Upper lobe of left lung (tissue), 6 donors: ENCODE measurements around the gene DENND4B. TPM values are rescaled to one million over a fixed set of nuclear protein-coding genes. Genes with fewer than 3 reads are reported as not detected.

Experiments used
- ATAC-seq, 2 donors: fragments of 200-7000 bp; cut with Tn5 transposase; one replicate each; pipeline ENCODE4 v1.9.1; 2022; ENCODE audit warnings: mild to moderate bottlenecking in 2 of 2, moderate library complexity in 2 of 2; ENCODE audit not compliant: low FRiP score in 2 of 2
- DNase-seq, 2 donors: peaks; one replicate each; pipeline ENCODE4 v3.0.0-alpha.2; 2019 to 2020
- H3K27ac ChIP-seq, 4 donors: fragments of 200-600 bp; sonication (generic); one replicate each; pipeline ENCODE4 v1.5.1; 2016 to 2019
- H3K27me3 ChIP-seq, 4 donors: fragments of 200-600 bp; sonication (generic); one replicate each; pipeline ENCODE4 v1.5.1; 2017 to 2019
- H3K36me3 ChIP-seq, 4 donors: fragments of 200-600 bp; sonication (generic); one replicate each; pipeline ENCODE4 v1.5.1; 2016 to 2019
- H3K4me1 ChIP-seq, 4 donors: fragments of 200-600 bp; sonication (generic); one replicate each; pipeline ENCODE4 v1.5.1; 2018 to 2019
- H3K4me3 ChIP-seq, 4 donors: fragments of 200-600 bp; sonication (generic); one replicate each; pipeline ENCODE4 v1.5.1; 2017 to 2019; ENCODE audit warnings: mild to moderate bottlenecking in 2 of 4, moderate library complexity in 1 of 4
- H3K9me3 ChIP-seq, 4 donors: fragments of 200-600 bp; sonication (generic); one replicate each; pipeline ENCODE4 v1.5.1; 2018 to 2019
- EP300 ChIP-seq, 4 donors: sonication (generic); formaldehyde crosslinking; IDR thresholded peaks; one replicate each; pipeline ENCODE4 v1.5.1; 2017; ENCODE audit warnings: antibody characterized with exemption in 4 of 4, control low read depth in 2 of 4
- POLR2A ChIP-seq, 4 donors: fragments of 450-650 bp; IDR thresholded peaks; one replicate each; pipeline ENCODE4 v1.5.1; 2016 to 2017; ENCODE audit warnings: antibody characterized with exemption in 4 of 4, mild to moderate bottlenecking in 2 of 4
- POLR2AphosphoS5 ChIP-seq, 2 donors: sonication (generic); formaldehyde crosslinking; IDR thresholded peaks; one replicate each; pipeline ENCODE4 v1.5.1; 2017; ENCODE audit warnings: antibody characterized with exemption in 2 of 2
- WGBS, 2 donors: methylation state at CpG; one replicate each; pipeline ENCODE4 v1.1.5; 2017 to 2018; 5-methylcytosine and 5-hydroxymethylcytosine counted together
- total RNA-seq, 6 donors: library from RNA; depleted of rRNA in 4 of 6; stranded (reverse); fragments of >200 nt in 4 of 6; gene quantifications; one replicate each; pipeline versions ENCODE4 v1.1.0 to v1.2.1, GENCODE V29; 2016 to 2021
- TF ChIP-seq, protein P1 (sequence below), 6 experiments: fragments of 450-650 bp in 4 of 6; fragments of 200-600 bp in 2 of 6; sonication (generic) in 2 of 6; IDR thresholded peaks; one replicate each; pipeline ENCODE4 v1.5.1; 2016 to 2019; ENCODE audit warnings: antibody characterized with exemption in 6 of 6
- donor health status: DM: no; HTN: no; CAD: no; lungs with moderate emphysema.
- donor health status: DM: no; HTN: yes; CAD: no; lungs with severe emphysema.

Gene DENND4B
- total RNA-seq, 6 donors from 2014 or later: 43.3 to 151 (median 103) TPM

DNA sequence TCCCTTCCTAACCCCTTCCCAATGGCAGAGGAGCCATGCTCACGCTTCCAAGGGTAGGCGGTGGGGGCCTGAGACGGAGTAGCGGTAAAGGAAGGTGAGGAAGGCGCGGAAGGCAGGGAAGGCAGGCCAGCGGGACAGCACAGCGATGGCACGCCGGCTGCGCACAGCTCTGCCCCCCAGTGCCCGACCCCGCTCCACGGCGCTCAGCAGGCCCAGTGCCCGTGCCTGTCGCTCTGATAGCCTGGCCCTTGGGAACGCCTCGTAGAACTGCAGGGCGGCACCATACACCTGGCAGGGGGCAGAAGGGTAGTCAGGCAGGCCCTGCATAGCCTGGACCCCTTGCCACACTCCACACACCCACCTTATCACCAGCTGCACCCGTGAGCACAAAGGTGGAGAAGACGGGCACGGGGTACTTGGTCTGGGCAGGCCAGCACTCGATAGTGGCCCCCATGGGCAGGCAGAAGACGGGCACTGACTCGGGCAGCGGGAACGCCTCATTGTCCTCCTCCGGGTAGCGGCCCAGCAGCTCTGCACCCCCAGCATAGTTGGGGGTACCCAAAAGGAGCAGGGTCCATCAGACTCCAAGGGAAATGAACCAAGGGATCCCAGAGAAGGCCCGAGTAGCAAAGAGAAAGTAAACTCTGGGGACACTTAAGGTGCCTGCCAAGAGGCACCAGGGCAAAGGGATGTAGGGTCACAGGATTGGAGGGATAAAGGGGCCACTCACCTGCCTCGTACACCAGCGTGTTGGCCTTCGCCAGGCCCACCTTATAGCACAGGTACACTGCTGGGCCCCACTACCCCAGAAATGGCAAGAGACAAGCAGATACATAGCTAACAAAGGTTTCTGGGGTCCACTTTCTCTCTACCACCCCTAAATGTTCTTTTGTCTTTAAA is 4.4 kb downstream of the DENND4B start:
- TF ChIP-seq POLR2A (IDR thresholded peaks at IDR 0.05): no peak
- peaks cover 20 to 28% (median 23%) of the 10 kb centered on the region in 4 donors for H3K4me1 ChIP-seq
- no peaks in the 10 kb centered on the region for H3K9me3 ChIP-seq
- ATAC-seq (no peak), DNase-seq (peak in 1 of 2 donors; percentile 71)
- no peaks in the 10 kb centered on the region for H3K27me3 ChIP-seq
- peaks cover 13 to 71% (median 49%) of the 10 kb centered on the region in 4 donors for H3K36me3 ChIP-seq
- peak overlapping the region in 1 of 4 donors; percentile 7 for H3K27ac ChIP-seq
- H3K4me3 ChIP-seq: no peak overlapping the region
- 93 to 95% methylated on average over 30 to 31 of the region's 34 CpGs for WGBS, 2 donors

DNA sequence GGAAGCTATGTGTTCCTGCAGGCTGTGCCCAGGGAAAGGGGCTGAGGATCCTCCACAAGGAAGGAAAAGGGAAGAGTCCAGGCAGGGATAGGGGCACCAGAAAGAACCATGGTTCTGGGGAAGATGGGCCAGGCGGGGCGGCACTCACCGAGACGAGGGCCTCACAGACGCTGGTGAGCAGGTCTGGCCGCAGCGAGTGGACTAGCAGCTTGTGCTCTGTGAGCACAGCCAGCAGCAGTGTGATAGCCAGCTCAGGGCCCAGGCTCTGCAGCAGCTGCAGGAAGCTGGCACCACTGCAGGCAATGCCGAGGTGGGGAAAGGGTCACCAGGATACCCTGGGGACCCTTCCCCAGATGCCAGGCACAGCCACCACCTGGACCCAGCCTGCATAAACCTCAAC is 5.8 kb downstream of the DENND4B start:
- no peak for TF ChIP-seq POLR2A (IDR thresholded peaks at IDR 0.05)
- TF ChIP-seq EP300 (IDR thresholded peaks at IDR 0.05): no peak
- TF ChIP-seq, protein P1, sequence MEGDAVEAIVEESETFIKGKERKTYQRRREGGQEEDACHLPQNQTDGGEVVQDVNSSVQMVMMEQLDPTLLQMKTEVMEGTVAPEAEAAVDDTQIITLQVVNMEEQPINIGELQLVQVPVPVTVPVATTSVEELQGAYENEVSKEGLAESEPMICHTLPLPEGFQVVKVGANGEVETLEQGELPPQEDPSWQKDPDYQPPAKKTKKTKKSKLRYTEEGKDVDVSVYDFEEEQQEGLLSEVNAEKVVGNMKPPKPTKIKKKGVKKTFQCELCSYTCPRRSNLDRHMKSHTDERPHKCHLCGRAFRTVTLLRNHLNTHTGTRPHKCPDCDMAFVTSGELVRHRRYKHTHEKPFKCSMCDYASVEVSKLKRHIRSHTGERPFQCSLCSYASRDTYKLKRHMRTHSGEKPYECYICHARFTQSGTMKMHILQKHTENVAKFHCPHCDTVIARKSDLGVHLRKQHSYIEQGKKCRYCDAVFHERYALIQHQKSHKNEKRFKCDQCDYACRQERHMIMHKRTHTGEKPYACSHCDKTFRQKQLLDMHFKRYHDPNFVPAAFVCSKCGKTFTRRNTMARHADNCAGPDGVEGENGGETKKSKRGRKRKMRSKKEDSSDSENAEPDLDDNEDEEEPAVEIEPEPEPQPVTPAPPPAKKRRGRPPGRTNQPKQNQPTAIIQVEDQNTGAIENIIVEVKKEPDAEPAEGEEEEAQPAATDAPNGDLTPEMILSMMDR (IDR thresholded peaks at IDR 0.05): no peak
- no peak for TF ChIP-seq POLR2AphosphoS5 (IDR thresholded peaks at IDR 0.05)
- DNase-seq (peak in 1 of 2 donors; percentile 52), ATAC-seq (no peak)
- no peaks in the 10 kb centered on the region for H3K27me3 ChIP-seq
- no peaks in the 10 kb centered on the region for H3K9me3 ChIP-seq
- H3K36me3 ChIP-seq: peaks cover 26 to 80% (median 62%) of the 10 kb centered on the region in 4 donors
- no peak overlapping the region for H3K27ac ChIP-seq
- WGBS, 2 donors: 96 to 99% methylated on average over 8 of the region's 8 CpGs
- H3K4me1 ChIP-seq: peaks cover 15 to 22% (median 18%) of the 10 kb centered on the region in 4 donors
- H3K4me3 ChIP-seq: no peak overlapping the region

DNA sequence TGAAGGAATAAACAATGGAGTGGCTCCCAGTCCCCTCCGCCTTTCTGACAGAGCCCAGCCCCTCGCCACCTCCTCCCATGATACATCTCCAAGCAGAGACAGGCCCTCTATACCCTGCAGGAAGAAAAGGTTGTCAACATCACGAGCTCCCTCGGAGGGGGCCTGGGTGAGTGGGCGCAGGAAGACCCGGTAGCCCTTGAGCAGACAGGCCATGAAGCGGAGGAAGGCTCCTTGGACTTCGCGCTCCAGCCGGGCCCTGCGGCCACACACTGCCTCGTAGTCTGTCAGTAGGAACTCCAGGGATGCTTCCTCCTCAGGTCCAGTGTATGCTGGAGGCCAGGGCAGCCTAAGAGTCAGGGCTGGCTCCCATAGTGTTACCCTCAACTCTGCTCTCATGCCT is 7.0 kb downstream of the DENND4B start:
- no peaks in the 10 kb centered on the region for H3K27me3 ChIP-seq
- peak in 1 of 2 donors; percentile 76 for DNase-seq
- TF ChIP-seq, protein P1 (IDR thresholded peaks at IDR 0.05): no peak
- TF ChIP-seq EP300 (IDR thresholded peaks at IDR 0.05) (no peak), POLR2A (IDR thresholded peaks at IDR 0.05) (no peak), POLR2AphosphoS5 (IDR thresholded peaks at IDR 0.05) (no peak)
- no peak for ATAC-seq
- peaks cover 30 to 93% (median 74%) of the 10 kb centered on the region in 4 donors for H3K36me3 ChIP-seq
- 92 to 94% methylated on average over 8 to 12 of the region's 12 CpGs for WGBS, 2 donors
- H3K4me1 ChIP-seq: peaks cover 9 to 11% (median 10%) of the 10 kb centered on the region in 4 donors
- no peaks in the 10 kb centered on the region for H3K9me3 ChIP-seq
- no peak overlapping the region for H3K27ac ChIP-seq
- no peak overlapping the region for H3K4me3 ChIP-seq

DNA sequence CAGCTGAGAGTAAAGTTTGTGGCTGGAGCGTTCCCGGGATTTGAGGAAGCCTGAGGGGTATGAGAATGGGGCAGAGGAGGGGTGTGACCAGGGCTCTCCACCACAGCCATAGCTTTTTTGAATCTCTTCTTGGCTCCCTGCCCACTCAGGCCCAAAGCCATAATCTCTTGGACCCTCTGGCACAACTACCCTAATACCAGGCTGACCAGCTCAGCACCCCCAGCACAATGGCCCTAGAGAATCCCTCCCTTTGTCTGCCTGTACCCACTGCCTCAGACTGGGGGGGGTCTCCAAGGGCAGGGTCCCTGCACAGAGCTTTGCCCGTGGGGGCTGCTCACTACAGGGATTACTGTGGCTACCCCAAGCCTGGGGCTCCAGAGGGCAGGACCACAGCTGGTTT is 7.5 kb downstream of the DENND4B start:
- Histone ChIP-seq H3K36me3 (peaks cover 30 to 97% (median 79%) of the 10 kb centered on the region in 4 donors), H3K4me3 (no peak overlapping the region), H3K27me3 (no peaks in the 10 kb centered on the region), H3K4me1 (peaks cover 4 to 7% (median 6%) of the 10 kb centered on the region in 4 donors), H3K9me3 (no peaks in the 10 kb centered on the region), H3K27ac (no peak overlapping the region)
- DNase-seq (no peak), ATAC-seq (no peak)
- WGBS, 2 donors: 89 to 100% methylated on average over 2 to 3 of the region's 3 CpGs
- no peak for TF ChIP-seq POLR2AphosphoS5 (IDR thresholded peaks at IDR 0.05)

DNA sequence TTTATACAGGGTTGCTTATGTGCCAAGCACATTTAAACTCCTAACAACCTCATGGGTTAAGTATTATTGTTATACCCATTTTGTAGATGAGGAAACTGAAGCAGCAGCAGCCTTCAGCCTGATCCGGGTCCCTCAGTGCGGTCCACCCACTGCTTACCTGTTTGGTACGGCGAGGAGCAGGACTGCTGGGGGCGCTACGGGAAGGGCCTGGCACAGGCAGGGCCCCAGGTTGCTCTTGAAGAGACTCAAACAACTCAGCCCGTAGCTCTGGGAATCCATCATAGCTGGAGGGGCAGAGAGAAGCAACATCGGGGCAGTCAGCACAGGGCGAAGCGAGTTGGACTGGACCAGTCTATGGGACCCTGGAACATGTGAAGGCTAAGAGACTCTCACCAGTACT is 9.2 kb downstream of the DENND4B start:
- ATAC-seq (no peak), DNase-seq (no peak)
- Histone ChIP-seq H3K9me3 (no peaks in the 10 kb centered on the region), H3K27me3 (no peaks in the 10 kb centered on the region), H3K4me3 (no peak overlapping the region), H3K4me1 (no peaks in the 10 kb centered on the region), H3K36me3 (peaks cover 37 to 100% (median 92%) of the 10 kb centered on the region in 4 donors), H3K27ac (no peak overlapping the region)
- WGBS, 2 donors: 93 to 97% methylated on average over 5 to 10 of the region's 10 CpGs
- no peak for TF ChIP-seq EP300 (IDR thresholded peaks at IDR 0.05)
- no peak for TF ChIP-seq POLR2AphosphoS5 (IDR thresholded peaks at IDR 0.05)
- TF ChIP-seq, protein P1 (IDR thresholded peaks at IDR 0.05): no peak
- TF ChIP-seq POLR2A (IDR thresholded peaks at IDR 0.05): no peak
